ENCODE data around the gene GNAZ. TPM values are rescaled to one million over a fixed set of nuclear protein-coding genes. Genes with fewer than 3 reads are reported as not detected.

GNAZ gene
- polyA plus RNA-seq, 1 donor from 2014 or later, result 52.0 TPM

DNA sequence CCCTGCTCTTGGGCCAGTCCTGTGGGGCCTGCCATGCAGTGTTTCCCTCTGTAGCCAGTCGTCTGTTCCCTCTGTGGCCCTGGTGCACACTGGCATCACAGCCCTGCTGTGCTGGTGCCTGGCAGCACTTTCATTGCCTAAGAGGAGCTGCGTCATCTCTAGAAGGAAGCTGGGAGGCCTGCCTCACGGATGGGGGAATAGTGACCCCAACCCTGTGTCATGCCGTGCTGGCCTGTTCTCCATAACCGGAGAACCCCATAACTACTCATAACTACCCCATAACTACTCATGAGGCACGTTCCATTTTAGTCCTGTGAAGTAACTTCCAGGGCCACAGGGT lies 88.9 kb downstream of the GNAZ start:
- Histone ChIP-seq H3K4me3 (ENCODE audit: low read length) (no peak overlapping the region), H3K36me3 (ENCODE audit: insufficient read depth, low read length) (no peaks in the 10 kb centered on the region), H3K27ac (ENCODE audit: low read length) (no peak overlapping the region), H2AFZ (ENCODE audit: low read depth, low read length) (no peak overlapping the region), H3K9ac (ENCODE audit: low read length) (no peak overlapping the region), H3K27me3 (ENCODE audit: insufficient read depth, low read depth, low read length) (no peaks in the 10 kb centered on the region), H3K4me2 (ENCODE audit: low read length) (no peak overlapping the region), H3K9me3 (ENCODE audit: low read length) (no peaks in the 10 kb centered on the region), H4K20me1 (ENCODE audit: insufficient read depth) (no peaks in the 10 kb centered on the region), H3K9me2 (ENCODE audit: insufficient read depth, low read length) (no peaks in the 10 kb centered on the region), H3K79me2 (replicated peaks; ENCODE audit: insufficient read depth, low read length) (no peaks in the 10 kb centered on the region), H3F3A (ENCODE audit: insufficient read depth, low read length, poor library complexity, severe bottlenecking) (no peaks in the 10 kb centered on the region)
- TF ChIP-seq, protein P1, sequence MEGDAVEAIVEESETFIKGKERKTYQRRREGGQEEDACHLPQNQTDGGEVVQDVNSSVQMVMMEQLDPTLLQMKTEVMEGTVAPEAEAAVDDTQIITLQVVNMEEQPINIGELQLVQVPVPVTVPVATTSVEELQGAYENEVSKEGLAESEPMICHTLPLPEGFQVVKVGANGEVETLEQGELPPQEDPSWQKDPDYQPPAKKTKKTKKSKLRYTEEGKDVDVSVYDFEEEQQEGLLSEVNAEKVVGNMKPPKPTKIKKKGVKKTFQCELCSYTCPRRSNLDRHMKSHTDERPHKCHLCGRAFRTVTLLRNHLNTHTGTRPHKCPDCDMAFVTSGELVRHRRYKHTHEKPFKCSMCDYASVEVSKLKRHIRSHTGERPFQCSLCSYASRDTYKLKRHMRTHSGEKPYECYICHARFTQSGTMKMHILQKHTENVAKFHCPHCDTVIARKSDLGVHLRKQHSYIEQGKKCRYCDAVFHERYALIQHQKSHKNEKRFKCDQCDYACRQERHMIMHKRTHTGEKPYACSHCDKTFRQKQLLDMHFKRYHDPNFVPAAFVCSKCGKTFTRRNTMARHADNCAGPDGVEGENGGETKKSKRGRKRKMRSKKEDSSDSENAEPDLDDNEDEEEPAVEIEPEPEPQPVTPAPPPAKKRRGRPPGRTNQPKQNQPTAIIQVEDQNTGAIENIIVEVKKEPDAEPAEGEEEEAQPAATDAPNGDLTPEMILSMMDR (IDR thresholded peaks at IDR 0.05; ENCODE audit: poor library complexity, severe bottlenecking), result no peak
- no peak for TF ChIP-seq EZH2 (IDR thresholded peaks at IDR 0.05; ENCODE audit: borderline replicate concordance, insufficient read depth, low read length, poor library complexity, severe bottlenecking)
- no peak for TF ChIP-seq SMC3 (conservative IDR thresholded peaks at IDR 0.05; ENCODE audit: poor library complexity)
- no peak for TF ChIP-seq EP300 (conservative IDR thresholded peaks at IDR 0.05; ENCODE audit: poor library complexity, severe bottlenecking)
- no peak for TF ChIP-seq RAD21 (conservative IDR thresholded peaks at IDR 0.05)
- no peak for TF ChIP-seq POLR2AphosphoS5 (IDR thresholded peaks at IDR 0.05)
- no peak for TF ChIP-seq MXI1 (conservative IDR thresholded peaks at IDR 0.05; ENCODE audit: poor library complexity, severe bottlenecking)
- no peak for TF ChIP-seq REST (IDR thresholded peaks at IDR 0.05; ENCODE audit: borderline replicate concordance)
- TF ChIP-seq TAF1 (IDR thresholded peaks at IDR 0.05; ENCODE audit: low read depth), result no peak

DNA sequence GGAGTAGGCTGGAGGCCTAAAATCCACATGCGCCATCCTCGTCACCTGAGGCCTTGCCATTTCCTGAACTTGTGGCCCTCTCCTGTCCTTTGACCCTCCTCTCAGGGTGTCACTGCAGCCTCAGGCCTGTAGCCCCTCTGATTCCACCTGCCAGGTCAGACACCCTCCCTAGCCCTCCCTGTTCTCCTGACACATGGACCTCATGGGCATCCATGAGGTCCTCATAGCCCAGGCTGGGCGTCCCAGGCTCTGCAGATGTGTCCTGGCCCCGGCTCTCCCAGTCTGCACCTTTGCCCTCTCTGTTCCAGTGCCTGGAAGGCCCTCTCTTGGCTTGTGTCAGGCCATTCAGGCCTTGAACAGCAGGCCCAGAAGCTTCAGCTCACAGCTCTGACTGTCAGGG lies 90.7 kb downstream of the GNAZ start:
- Histone ChIP-seq H3F3A (ENCODE audit: insufficient read depth, low read length, poor library complexity, severe bottlenecking) (no peaks in the 10 kb centered on the region), H3K4me2 (ENCODE audit: low read length) (no peak overlapping the region)

More for the DNA sequence above, 90.7 kb downstream of the GNAZ start:
- H3K79me2 ChIP-seq (replicated peaks; ENCODE audit: insufficient read depth, low read length), result no peaks in the 10 kb centered on the region
- H4K20me1 ChIP-seq (ENCODE audit: insufficient read depth), result no peaks in the 10 kb centered on the region
- TF ChIP-seq POLR2AphosphoS5 (IDR thresholded peaks at IDR 0.05) (no peak), SMC3 (conservative IDR thresholded peaks at IDR 0.05; ENCODE audit: poor library complexity) (no peak), EP300 (conservative IDR thresholded peaks at IDR 0.05; ENCODE audit: poor library complexity, severe bottlenecking) (no peak), EZH2 (IDR thresholded peaks at IDR 0.05; ENCODE audit: borderline replicate concordance, insufficient read depth, low read length, poor library complexity, severe bottlenecking) (no peak), RAD21 (conservative IDR thresholded peaks at IDR 0.05) (no peak), TAF1 (IDR thresholded peaks at IDR 0.05; ENCODE audit: low read depth) (no peak), REST (IDR thresholded peaks at IDR 0.05; ENCODE audit: borderline replicate concordance) (no peak), MXI1 (conservative IDR thresholded peaks at IDR 0.05; ENCODE audit: poor library complexity, severe bottlenecking) (no peak)
- TF ChIP-seq, protein P1 (IDR thresholded peaks at IDR 0.05; ENCODE audit: poor library complexity, severe bottlenecking), result no peak
- H3K9ac ChIP-seq (ENCODE audit: low read length), result no peak overlapping the region
- H3K9me2 ChIP-seq (ENCODE audit: insufficient read depth, low read length), result no peaks in the 10 kb centered on the region
- H3K27ac ChIP-seq (ENCODE audit: low read length), result no peak overlapping the region
- H2AFZ ChIP-seq (ENCODE audit: low read depth, low read length), result no peak overlapping the region
- H3K9me3 ChIP-seq (ENCODE audit: low read length), result no peaks in the 10 kb centered on the region
- no peaks in the 10 kb centered on the region for H3K27me3 ChIP-seq (ENCODE audit: insufficient read depth, low read depth, low read length)
- H3K36me3 ChIP-seq (ENCODE audit: insufficient read depth, low read length), result no peaks in the 10 kb centered on the region
- H3K4me3 ChIP-seq (ENCODE audit: low read length), result no peak overlapping the region
